Stimulated activated CD4-positive, alpha-beta T cell treated with anti-CD3 and anti-CD28 coated beads, Interleukin-15, amount 100 ng/mL, for 48 hours (primary cell): ENCODE measurements around the gene RDH5.

Experiments
- DNase-seq, 2 donors: peaks; one replicate each; pipeline ENCODE4 v3.0.0-alpha.2; 2020; ENCODE audit warnings: low read depth in 2 of 2

Gene RDH5

GRCh38 chr12:55728186-55728938 is 8.2 kb downstream of the RDH5 start:
- no peak for DNase-seq

DNA sequence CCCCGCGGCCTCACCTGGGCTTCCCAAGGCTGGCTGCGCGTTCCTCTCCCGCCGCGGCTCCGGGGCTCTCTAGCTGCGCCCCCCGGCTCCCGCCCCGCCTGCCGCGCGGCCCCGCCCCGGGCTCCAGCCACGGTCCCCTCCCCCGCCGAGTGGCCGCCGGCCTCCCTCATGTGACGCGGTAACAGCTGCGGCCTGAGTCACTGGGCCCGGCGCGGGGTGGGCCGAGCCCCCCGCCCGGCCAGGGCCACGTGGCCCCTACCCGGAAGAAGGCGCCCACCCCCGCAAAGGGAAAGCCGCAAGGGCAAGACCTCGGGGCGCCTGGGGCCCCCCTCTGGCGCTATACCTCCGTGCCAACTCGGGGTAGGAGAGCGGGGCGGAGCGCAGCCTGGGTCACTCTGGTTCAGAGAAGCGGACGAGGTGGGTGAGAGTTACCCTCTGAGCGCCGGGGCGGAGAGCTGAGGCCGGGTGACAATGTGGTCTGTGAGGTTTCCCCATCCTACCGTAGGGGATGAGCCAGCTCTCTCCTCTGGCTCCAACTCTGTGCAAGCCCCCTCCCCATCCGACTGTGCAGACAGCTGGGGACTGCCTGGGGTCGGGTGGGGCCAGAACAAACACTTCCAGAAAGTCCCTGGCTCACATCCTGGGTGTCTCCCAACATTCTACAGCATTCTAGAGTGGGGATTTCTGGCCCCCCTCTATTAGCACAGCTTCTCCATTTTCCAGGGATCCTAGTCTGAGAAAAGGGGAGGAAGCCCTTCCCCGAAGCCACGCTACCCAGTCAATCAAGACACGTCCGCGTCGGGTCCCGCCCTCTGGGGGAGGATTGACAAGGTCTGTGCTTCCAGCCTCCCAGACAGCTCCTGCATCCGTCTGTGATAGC is 9.0 kb downstream of the RDH5 start, which contains the start of gene CD63:
Gene CD63 (minus strand): TSS at position 71 of the 880 bp plus-strand sequence. CDS start 668 bp downstream, outside the sequence.
- DNase-seq, result peak; percentile 66 to 69

DNA sequence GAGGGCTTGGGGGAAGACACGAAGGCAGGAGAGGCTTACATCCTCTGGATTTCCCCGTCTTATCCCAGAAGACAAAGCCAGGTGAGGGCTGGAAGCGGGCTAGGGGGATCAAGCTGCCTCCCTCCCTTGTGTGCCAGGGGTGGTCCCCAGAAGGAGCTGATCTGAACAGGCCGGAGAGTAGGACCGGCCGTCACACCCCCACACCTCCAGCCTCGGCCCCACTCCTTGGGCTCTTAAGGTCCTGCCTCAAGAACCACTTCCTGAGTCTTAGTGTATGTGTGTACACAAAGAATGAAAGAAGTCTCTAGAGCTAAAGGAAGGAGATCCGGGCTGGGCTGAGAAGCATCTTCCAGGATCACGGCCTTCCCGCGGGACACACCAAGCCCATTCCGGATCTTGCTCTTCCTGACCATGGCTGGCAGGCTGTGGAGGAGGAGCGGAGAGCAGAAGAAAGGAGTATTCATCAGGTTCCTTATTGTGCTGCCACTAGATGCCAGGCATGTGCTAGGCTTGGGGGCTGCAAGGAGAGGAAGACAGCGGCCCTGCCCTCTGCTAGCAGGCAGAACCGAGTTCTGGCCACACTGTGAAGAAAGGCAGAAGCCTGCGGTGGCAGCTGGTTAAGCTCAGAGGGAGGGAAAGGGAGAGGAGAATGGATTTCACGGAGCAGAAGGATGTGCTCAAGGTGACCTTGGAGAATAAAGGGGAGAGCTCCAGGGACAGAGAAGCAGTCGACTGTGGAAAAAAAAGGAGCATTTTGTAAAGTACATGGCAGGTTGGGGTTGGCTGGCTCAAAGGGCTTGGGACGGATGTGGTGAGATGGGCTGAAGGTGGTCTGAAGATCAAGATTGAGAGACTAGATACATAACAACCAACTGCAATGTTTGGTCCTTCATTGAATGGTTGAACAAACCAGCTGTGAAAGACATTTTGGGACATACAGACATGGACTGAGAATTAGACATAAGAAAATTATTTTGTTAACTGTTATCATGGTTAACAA is 9.9 kb downstream of the RDH5 start:
- DNase-seq, result no peak

DNA sequence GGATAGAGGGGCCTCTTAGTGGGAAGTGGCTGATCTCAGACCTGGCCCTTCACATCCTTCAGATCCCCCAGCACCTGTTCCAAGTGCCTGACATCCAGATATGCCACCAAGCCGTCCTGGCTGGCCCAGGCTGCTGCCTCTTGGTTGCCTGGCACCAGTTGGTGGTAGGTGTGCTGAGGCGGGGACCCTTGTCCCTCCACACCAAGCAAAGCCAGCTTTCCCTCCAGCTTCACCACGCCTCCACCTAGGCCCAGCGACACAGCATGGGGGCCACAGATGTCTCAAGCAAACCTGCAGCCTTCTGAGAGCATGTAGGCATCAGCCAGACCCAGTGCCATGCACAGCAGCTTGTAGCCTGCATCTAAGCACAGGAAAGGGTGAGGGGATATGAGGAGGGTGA is 12.1 kb downstream of the RDH5 start:
- no peak for DNase-seq

DNA sequence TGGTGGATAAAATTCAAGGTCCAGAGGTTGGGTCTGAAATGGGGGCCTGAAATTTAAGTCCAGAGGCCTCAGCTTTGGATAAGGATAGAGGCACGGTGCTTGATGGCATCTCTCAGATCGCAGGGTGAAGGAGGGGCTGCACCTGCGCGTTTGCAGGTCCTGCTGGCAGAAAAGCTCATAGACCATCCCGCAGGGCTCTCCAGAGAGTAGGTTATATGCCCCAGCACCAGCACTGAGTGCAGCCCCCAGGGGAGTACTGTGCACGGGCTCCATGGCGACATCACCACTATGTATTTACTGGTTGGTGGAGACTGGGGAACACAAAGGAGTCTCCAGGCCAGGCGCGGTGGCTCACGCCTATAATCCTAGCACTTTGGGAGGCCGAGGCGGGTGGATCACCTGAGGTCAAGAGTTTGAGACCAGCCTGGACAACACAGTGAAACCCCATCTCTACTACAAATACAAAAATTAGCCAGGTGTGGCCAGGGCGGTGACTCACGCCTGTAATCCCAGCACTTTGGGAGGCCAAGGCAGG is 12.9 kb downstream of the RDH5 start:
- no peak for DNase-seq

GRCh38 chr12:55733858-55734257 is 13.7 kb downstream of the RDH5 start:
- DNase-seq, result no peak

- DNase-seq, result no peak
These were observed 14.4 kb downstream of the RDH5 start for GRCh38 chr12:55734595-55734994.

- no peak for DNase-seq
These were observed 15.9 kb downstream of the RDH5 start for GRCh38 chr12:55736076-55736475.

DNA sequence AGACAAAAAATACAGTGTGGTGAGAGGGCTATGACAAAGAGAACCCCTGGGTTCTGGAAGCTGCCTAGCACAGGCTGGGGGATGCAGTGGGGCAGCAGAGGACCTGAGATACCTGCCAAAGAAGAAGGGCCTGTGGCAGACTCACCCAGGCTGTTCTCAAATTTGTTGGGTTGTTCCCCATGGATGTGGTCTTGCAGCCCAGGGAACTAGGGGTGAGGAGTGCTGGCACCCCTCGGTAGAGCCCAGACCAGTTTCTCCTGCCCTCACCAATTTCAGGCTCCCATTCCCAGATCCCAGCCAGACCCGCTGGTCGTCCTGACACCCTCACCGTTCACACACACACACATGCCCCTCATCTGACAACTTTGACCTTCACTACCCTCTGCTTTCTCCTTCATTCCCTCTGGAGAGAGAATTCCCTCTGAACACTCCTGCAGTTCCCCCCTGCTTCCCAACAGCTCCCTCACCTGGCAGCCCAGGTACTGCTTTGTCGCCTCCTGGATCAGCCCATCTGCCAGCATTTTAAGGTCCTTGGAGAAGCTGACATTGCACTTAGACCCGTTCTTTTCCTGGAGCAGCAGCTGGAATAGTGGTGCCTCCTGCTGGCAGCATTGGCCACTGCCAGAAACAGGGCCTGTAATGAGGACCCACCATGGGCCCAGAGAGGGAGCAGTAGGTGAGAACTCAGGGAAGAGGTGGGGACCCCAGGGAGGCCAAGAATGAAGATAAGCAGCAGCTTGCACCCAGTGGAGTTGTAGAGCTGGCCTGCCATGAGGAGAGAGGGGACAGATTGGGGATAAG is 16.8 kb downstream of the RDH5 start:
- peak in 1 of 2 donors; percentile 51 for DNase-seq

DNA sequence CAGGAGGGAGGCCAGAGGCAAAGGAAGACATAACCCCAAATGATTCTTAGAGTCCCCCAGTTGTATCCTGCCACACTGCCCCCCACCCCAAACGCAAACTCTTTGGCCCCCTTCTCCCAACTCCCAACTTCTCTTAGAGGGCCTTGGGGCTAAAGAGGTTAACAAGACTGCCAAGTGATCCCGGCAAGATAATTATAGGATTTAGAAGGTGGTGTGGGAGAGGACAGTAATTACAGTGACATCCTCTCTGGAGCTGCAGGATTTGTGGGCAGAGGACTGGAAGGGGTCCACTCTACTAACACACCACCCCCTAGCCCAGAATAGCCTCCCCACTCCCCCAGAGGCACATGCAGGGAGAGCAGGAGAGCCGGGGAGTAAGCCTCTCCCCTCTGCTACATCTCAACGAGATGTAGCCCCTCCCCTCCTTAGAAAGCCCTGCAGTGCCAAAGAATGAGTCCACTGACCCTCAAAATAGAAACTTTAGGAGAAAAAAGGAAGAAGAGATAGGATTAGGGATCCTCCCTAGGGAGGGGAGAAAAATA is 17.5 kb downstream of the RDH5 start:
- no peak for DNase-seq

DNA sequence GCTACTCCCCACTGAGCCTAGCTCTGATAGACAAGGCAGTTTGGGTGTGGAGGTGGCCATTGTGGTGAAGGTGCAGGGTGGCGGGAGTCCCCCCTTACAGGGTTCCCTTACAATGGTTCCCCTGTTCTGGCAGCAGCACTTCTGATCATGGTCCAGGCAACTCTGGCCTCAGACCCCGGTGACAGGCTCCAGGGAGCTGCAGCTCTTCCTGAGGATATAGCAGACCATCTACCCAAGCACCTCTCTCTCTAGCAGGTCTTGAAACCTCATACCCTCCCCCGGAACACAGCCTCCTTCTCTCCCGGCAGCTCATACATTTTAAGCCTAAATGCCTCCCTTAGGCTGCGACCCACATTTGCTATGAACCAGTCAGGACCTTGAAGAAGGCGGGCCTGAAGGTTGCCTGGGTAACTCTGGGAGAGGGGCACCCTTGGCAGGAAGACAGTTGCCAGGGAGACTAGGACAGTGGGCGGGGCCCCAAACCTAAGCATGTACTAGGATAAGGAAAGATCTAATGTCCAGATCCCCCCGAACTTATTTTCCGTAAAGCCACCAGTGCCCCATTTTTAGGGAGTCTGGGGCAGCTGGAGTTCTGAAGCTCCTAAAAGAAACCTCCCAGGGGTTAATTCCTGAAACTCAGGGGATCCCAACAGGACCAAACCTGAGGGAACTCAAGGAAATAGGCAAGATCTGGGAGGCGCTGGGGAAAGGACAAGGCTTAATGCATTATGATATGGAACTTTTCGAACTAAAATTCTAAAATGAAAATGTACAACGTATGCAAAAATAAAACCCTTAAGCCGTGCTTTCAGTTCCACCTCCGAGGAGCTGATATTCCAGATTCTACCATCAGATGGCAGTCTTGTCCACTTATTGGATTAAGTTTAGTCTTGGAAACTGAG is 18.2 kb downstream of the RDH5 start:
- peak; percentile 63 to 73 for DNase-seq

DNA sequence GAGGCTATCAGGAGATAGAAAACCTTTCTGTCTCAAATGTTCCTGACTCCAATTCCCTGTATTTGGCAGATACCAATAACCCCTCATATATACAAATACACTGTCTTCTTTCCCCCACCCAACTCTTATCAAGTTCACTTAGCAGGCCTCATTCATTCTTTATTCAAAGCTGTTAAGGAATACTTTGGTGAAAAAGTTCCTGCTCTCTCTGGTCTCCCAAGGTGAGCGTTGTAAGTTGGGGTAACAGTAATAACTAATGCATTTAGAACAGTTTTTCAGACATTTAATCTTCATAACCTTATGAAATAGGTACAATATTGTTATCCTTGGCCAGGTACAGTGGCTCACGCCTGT is 18.8 kb downstream of the RDH5 start:
- DNase-seq, result no peak

GRCh38 chr12:55741931-55742680 is 21.9 kb downstream of the RDH5 start:
- DNase-seq, result no peak

GRCh38 chr12:55742719-55743405 is 22.7 kb downstream of the RDH5 start, which contains the start of gene GDF11:
TSS of gene GDF11 (plus strand) at chr12:55743122. CDS start at chr12:55743317, 195 bp downstream.
- DNase-seq, result peak in 1 of 2 donors; percentile 71

DNA sequence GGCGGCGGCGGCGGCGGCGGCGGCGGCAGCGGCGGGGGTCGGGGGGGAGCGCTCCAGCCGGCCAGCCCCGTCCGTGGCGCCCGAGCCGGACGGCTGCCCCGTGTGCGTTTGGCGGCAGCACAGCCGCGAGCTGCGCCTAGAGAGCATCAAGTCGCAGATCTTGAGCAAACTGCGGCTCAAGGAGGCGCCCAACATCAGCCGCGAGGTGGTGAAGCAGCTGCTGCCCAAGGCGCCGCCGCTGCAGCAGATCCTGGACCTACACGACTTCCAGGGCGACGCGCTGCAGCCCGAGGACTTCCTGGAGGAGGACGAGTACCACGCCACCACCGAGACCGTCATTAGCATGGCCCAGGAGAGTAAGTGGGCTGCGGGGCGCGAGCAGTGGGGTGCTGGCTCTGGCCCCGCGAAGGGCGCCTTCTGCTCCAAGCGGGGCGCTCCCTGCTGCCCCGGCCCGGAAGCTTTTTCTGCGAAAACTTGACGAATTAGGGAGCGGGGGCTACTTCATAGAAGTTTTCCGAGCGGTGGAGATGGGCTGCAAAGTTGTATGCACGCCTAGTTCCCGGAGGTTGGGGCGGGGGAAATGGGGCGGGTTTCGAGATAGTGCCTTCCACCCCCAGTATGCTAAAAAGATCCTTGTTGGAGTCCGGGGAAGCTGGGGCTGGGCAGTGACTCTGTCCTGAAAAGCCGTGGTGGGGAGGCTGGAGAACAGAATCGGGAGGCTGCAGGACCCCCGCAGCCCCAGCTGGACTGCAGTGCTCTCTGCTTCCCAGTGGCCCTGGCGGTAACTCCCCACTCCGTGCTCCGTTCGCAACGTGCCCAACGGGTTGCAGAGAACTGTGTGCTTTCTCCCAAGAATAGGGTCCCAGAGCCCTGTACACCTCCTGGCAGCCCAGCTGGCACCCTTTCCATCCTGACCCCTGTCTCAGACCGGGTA is 23.5 kb downstream of the RDH5 start:
- DNase-seq, result no peak

- DNase-seq, result no peak
These were observed 24.3 kb downstream of the RDH5 start for GRCh38 chr12:55744340-55745030.
